HepG2 (cell line): ENCODE data around the gene ACAP1. TPM values are rescaled to one million over a fixed set of nuclear protein-coding genes. Genes with fewer than 3 reads are reported as not detected.
A peak's percentile ranks its signal among the peaks of the same experiment; 100 is the strongest.

Experiments
- GABPB1 ChIP-seq: IDR thresholded peaks from 2 replicates; pipeline ENCODE4 v1.6.1; 2016; ENCODE audit warnings: mild to moderate bottlenecking, missing genetic modification reagents, moderate library complexity, missing compliant biosample characterization
- HOXA5 ChIP-seq: sonication (generic); formaldehyde crosslinking; IDR thresholded peaks from 2 replicates; pipeline ENCODE4 v1.4.0; 2020; ENCODE audit warnings: missing genetic modification reagents
- IRF2 ChIP-seq: IDR thresholded peaks from 2 replicates; pipeline ENCODE4 v1.6.1; 2018; ENCODE audit warnings: missing genetic modification reagents, missing compliant biosample characterization
- JARID2 ChIP-seq: sonication (generic); formaldehyde crosslinking; IDR thresholded peaks from 2 replicates; pipeline ENCODE4 v1.8.1; 2023; ENCODE audit warnings: missing genetic modification reagents, inconsistent platforms; ENCODE audit not compliant: insufficient replicate concordance
- MED8 ChIP-seq: sonication (generic); formaldehyde crosslinking; IDR thresholded peaks from 2 replicates; pipeline ENCODE4 v1.8.1; 2023; ENCODE audit warnings: mild to moderate bottlenecking, missing genetic modification reagents; ENCODE audit not compliant: insufficient replicate concordance
- NFKB2 ChIP-seq: sonication (generic); formaldehyde crosslinking; IDR thresholded peaks from 2 replicates; pipeline ENCODE4 v1.4.0; 2020; ENCODE audit warnings: missing genetic modification reagents, borderline replicate concordance
- PAXIP1 ChIP-seq: sonication (generic); formaldehyde crosslinking; conservative IDR thresholded peaks from 2 replicates; pipeline ENCODE4 v1.4.0; 2020; ENCODE audit warnings: mild to moderate bottlenecking, missing genetic modification reagents, moderate library complexity
- SNAI1 ChIP-seq: sonication (generic); formaldehyde crosslinking; IDR thresholded peaks from 2 replicates; pipeline ENCODE4 v1.5.0; 2020; ENCODE audit warnings: mild to moderate bottlenecking, missing genetic modification reagents, borderline replicate concordance
- ZBTB4 ChIP-seq: sonication (generic); formaldehyde crosslinking; IDR thresholded peaks from 2 replicates; pipeline ENCODE4 v1.4.0; 2020; ENCODE audit warnings: missing genetic modification reagents, mild to moderate bottlenecking, borderline replicate concordance
- ZC3H13 ChIP-seq: sonication (generic); formaldehyde crosslinking; IDR thresholded peaks from 2 replicates; pipeline ENCODE4 v1.8.1; 2023; ENCODE audit warnings: mild to moderate bottlenecking, missing genetic modification reagents, moderate library complexity
- ZFY ChIP-seq: sonication (generic); formaldehyde crosslinking; IDR thresholded peaks from 2 replicates; pipeline ENCODE4 v1.4.0; 2020; ENCODE audit warnings: missing genetic modification reagents
- ZMAT3 ChIP-seq: sonication (generic); formaldehyde crosslinking; conservative IDR thresholded peaks from 2 replicates; pipeline ENCODE4 v1.7.0; 2021; ENCODE audit warnings: missing genetic modification reagents
- ZNF24 ChIP-seq: fragments of 450-650 bp; IDR thresholded peaks from 2 replicates; pipeline ENCODE4 v1.6.1; 2017; ENCODE audit warnings: antibody characterized with exemption, mild to moderate bottlenecking
- ZNF333 ChIP-seq: sonication (generic); formaldehyde crosslinking; IDR thresholded peaks from 2 replicates; pipeline ENCODE4 v1.4.0; 2020; ENCODE audit warnings: mild to moderate bottlenecking, missing genetic modification reagents, borderline replicate concordance
- ZNF691 ChIP-seq: sonication (generic); formaldehyde crosslinking; IDR thresholded peaks from 2 replicates; pipeline ENCODE4 v1.4.0; 2020; ENCODE audit warnings: missing genetic modification reagents, low read depth, mild to moderate bottlenecking, borderline replicate concordance
- ZNF768 ChIP-seq: sonication (generic); formaldehyde crosslinking; IDR thresholded peaks from 2 replicates; pipeline ENCODE4 v1.4.0; 2020; ENCODE audit warnings: missing genetic modification reagents
- ZNF83 ChIP-seq: sonication (generic); formaldehyde crosslinking; IDR thresholded peaks from 2 replicates; pipeline ENCODE4 v1.4.0; 2020; ENCODE audit warnings: missing genetic modification reagents, mild to moderate bottlenecking, borderline replicate concordance
- ZSCAN20 ChIP-seq: sonication (generic); formaldehyde crosslinking; IDR thresholded peaks from 2 replicates; pipeline ENCODE4 v1.4.0; 2020; ENCODE audit warnings: missing genetic modification reagents, mild to moderate bottlenecking, borderline replicate concordance
- polyA plus RNA-seq, 8 experiments: library from polyadenylated mRNA; depleted of rRNA in 3 of 8; stranded (reverse) in 7 of 8; unstranded in 1 of 8; fragments of >200 nt; fragmentation: Illumina TruSeq in 4 of 8; extraction: Trizol in 4 of 8; gene quantifications; 2 replicates each; pipeline versions ENCODE4 v1.2.1 to v1.2.3, GENCODE V29; 2011 to 2016; ENCODE audit warnings: low read depth in 4 of 8, missing spikeins in 1 of 8, mixed read lengths in 1 of 8; ENCODE audit not compliant: insufficient read depth in 1 of 8
- total RNA-seq, 5 experiments: library from RNA; depleted of rRNA; stranded (reverse); fragments of >200 nt; fragmentation: Illumina TruSeq; extraction: Trizol; gene quantifications; 2 replicates each; pipeline ENCODE4 v1.2.3, GENCODE V29; 2016; ENCODE audit warnings: low read depth in 1 of 5

Gene ACAP1
- total and polyA plus RNA-seq, 2 of the 13 experiments (the other 11 are each of a cell fraction or from before 2014, with no cell fraction given): 1.3 to 2.5 TPM

- TF ChIP-seq PAXIP1 (CRISPR knock-in tag) (peak; percentile 62), ZBTB4 (CRISPR knock-in tag) (0 out of 2 replicates have a peak, but pooled peaks have one; percentile 18), ZNF691 (peak; percentile 16; the same call in 1 of the 2 replicates), ZNF768 (no peak), GABPB1 (CRISPR knock-in tag) (peak; percentile 82; the same call in 1 of the 2 replicates), ZMAT3 (CRISPR knock-in tag) (peak; percentile 87; the same call in 1 of the 2 replicates), JARID2 (CRISPR knock-in tag) (no peak), ZSCAN20 (peak; percentile 31; the same call in 1 of the 2 replicates), ZC3H13 (CRISPR knock-in tag) (0 out of 2 replicates have a peak, but pooled peaks have one; percentile 35), SNAI1 (CRISPR knock-in tag) (peak; percentile 26; the same call in 1 of the 2 replicates), ZNF83 (no peak), IRF2 (peak; percentile 42; the same call in 1 of the 2 replicates), ZFY (CRISPR knock-in tag) (peak; percentile 76), ZNF24 (no peak), HOXA5 (CRISPR knock-in tag) (peak; percentile 77), NFKB2 (CRISPR knock-in tag) (no peak; the same call in 1 of the 2 replicates), MED8 (CRISPR knock-in tag) (peak; percentile 76), ZNF333 (CRISPR knock-in tag) (peak; percentile 26; the same call in 1 of the 2 replicates)
Measured at GRCh38 chr17:7351665-7352502, 15.6 kb downstream of the ACAP1 start, which contains the start of gene KCTD11 (continued).
